Stimulated activated CD8-positive, alpha-beta memory T cell treated with anti-CD3 and anti-CD28 coated beads, Interleukin-15, amount 100 ng/mL, for 1 hour (primary cell): Measurements from ENCODE around the gene RFPL4A.
"Not testable (repeated sequence)": the region's sequence is repeated elsewhere in the genome, so short reads cannot be mapped to it uniquely, and the experiment has no call there.

ENCODE experiments used
- DNase-seq: peaks from one replicate; pipeline ENCODE4 v3.0.0-alpha.2; 2020; ENCODE audit warnings: low read depth

Gene RFPL4A

GRCh38 chr19:55758797-55759196 is at the start of gene RFPL4A:
Gene RFPL4A (plus strand): TSS chr19:55759097. CDS start chr19:55761801, 2,704 bp downstream.
- DNase-seq = not testable (repeated sequence)

- no peak for DNase-seq
Observed at GRCh38 chr19:55711719-55712118, 47.2 kb upstream of the RFPL4A start.

GRCh38 chr19:55712804-55713631 is 45.9 kb upstream of the RFPL4A start:
- DNase-seq = no peak

GRCh38 chr19:55716531-55716930 is 42.4 kb upstream of the RFPL4A start:
- no peak for DNase-seq

GRCh38 chr19:55717251-55717650 is 41.6 kb upstream of the RFPL4A start:
- no peak for DNase-seq

- DNase-seq = not testable (repeated sequence)
Observed at GRCh38 chr19:55717879-55718711, 40.8 kb upstream of the RFPL4A start.

- no peak for DNase-seq
Observed at GRCh38 chr19:55720214-55720746, 38.6 kb upstream of the RFPL4A start.

GRCh38 chr19:55720801-55721200 is 38.1 kb upstream of the RFPL4A start:
- DNase-seq = no peak

GRCh38 chr19:55723491-55723890 is 35.4 kb upstream of the RFPL4A start:
- DNase-seq = no peak

- not testable (repeated sequence) for DNase-seq
Observed at GRCh38 chr19:55730378-55730777, 28.5 kb upstream of the RFPL4A start.

- DNase-seq = no peak
Observed at GRCh38 chr19:55738302-55738701, 20.6 kb upstream of the RFPL4A start, which contains the start of gene NLRP9. Gene NLRP9 (minus strand): TSS chr19:55738402. CDS start chr19:55738374, 28 bp downstream.

- no peak for DNase-seq
Observed at GRCh38 chr19:55750715-55751114, 8.2 kb upstream of the RFPL4A start.

- DNase-seq = no peak
Observed at GRCh38 chr19:55753401-55753800, 5.5 kb upstream of the RFPL4A start.

GRCh38 chr19:55756808-55757207 is 2.1 kb upstream of the RFPL4A start:
- DNase-seq = not testable (repeated sequence)

- no peak for DNase-seq
Observed at GRCh38 chr19:55766466-55766865, 7.6 kb downstream of the RFPL4A start.

- not testable (repeated sequence) for DNase-seq
Observed at GRCh38 chr19:55768818-55769217, 9.9 kb downstream of the RFPL4A start, which contains the start of gene RFPL4AL1. Gene RFPL4AL1 (plus strand): TSS chr19:55769118. CDS start chr19:55771805, 2,687 bp downstream.

- not testable (repeated sequence) for DNase-seq
Observed at GRCh38 chr19:55769632-55770031, 10.7 kb downstream of the RFPL4A start.

- DNase-seq = no peak
Observed at GRCh38 chr19:55777528-55777927, 18.6 kb downstream of the RFPL4A start.

GRCh38 chr19:55778331-55778730 is 19.4 kb downstream of the RFPL4A start:
- no peak for DNase-seq

- no peak for DNase-seq
Observed at GRCh38 chr19:55781112-55781511, 22.2 kb downstream of the RFPL4A start.

GRCh38 chr19:55795021-55795420 is 36.1 kb downstream of the RFPL4A start:
- no peak for DNase-seq

GRCh38 chr19:55801416-55801815 is 42.5 kb downstream of the RFPL4A start:
- DNase-seq = no peak
